Measurements from ENCODE around the gene FBXO31. TPM values are rescaled to one million over a fixed set of nuclear protein-coding genes. Genes with fewer than 3 reads are reported as not detected.

FBXO31 gene
- total RNA-seq, 4 donors from 2014 or later, result 89.4 to 241 (median 147) TPM

GRCh38 chr16:87407511-87408112 lies 24.0 kb upstream of the FBXO31 start:
- WGBS, 2 donors, result 78 to 82% methylated on average over 26 of the region's 26 CpGs
- DNase-seq (ENCODE audit: low spot score in 2 of 2), result peak in 1 of 2 donors; percentile 44
- peak overlapping the region in 1 of 4 donors; percentile 69 for H3K27ac ChIP-seq
- H3K27me3 ChIP-seq, result no peaks in the 10 kb centered on the region
- no peak overlapping the region for H3K4me3 ChIP-seq
- H3K9me3 ChIP-seq, result no peaks in the 10 kb centered on the region
- TF ChIP-seq EP300 (IDR thresholded peaks at IDR 0.05), result peak; percentile 71 to 84
- TF ChIP-seq POLR2A (IDR thresholded peaks at IDR 0.05), result no peak
- H3K36me3 ChIP-seq, result peaks cover 0 to 91% (median 25%) of the 10 kb centered on the region in 3 donors
- H3K4me1 ChIP-seq, result peaks cover 0 to 4% (median 0%) of the 10 kb centered on the region in 4 donors

- H3K9me3 ChIP-seq, result no peaks in the 10 kb centered on the region
- 82 to 86% methylated on average over 14 of the region's 14 CpGs for WGBS, 2 donors
- peaks cover 0 to 4% (median 0%) of the 10 kb centered on the region in 4 donors for H3K4me1 ChIP-seq
- peaks cover 2 to 91% (median 15%) of the 10 kb centered on the region in 3 donors for H3K36me3 ChIP-seq
- TF ChIP-seq POLR2A (IDR thresholded peaks at IDR 0.05), result no peak
- TF ChIP-seq EP300 (IDR thresholded peaks at IDR 0.05), result no peak
- TF ChIP-seq CTCF (IDR thresholded peaks at IDR 0.05), result no peak
- no peak for DNase-seq (ENCODE audit: low spot score in 2 of 2)
- H3K27ac ChIP-seq, result peak overlapping the region in 2 of 4 donors; percentile 28 to 59
- no peak overlapping the region for H3K4me3 ChIP-seq
- no peaks in the 10 kb centered on the region for H3K27me3 ChIP-seq
Observed at GRCh38 chr16:87406495-87407088, 23.0 kb upstream of the FBXO31 start.

- TF ChIP-seq EP300 (IDR thresholded peaks at IDR 0.05), result no peak
- TF ChIP-seq CTCF (IDR thresholded peaks at IDR 0.05), result no peak
- no peak for TF ChIP-seq POLR2A (IDR thresholded peaks at IDR 0.05)
- Histone ChIP-seq H3K36me3 (peaks cover 2 to 90% (median 4%) of the 10 kb centered on the region in 3 donors), H3K4me3 (no peak overlapping the region), H3K27ac (no peak overlapping the region), H3K4me1 (peaks cover 0 to 4% (median 0%) of the 10 kb centered on the region in 4 donors), H3K9me3 (no peaks in the 10 kb centered on the region), H3K27me3 (no peaks in the 10 kb centered on the region)
- 89 to 93% methylated on average over 18 of the region's 19 CpGs for WGBS, 2 donors
- no peak for DNase-seq (ENCODE audit: low spot score in 2 of 2)
Observed at GRCh38 chr16:87404764-87405625, 21.4 kb upstream of the FBXO31 start.

GRCh38 chr16:87395181-87395842 lies 11.7 kb upstream of the FBXO31 start:
- no peak for DNase-seq (ENCODE audit: low spot score in 2 of 2)

More at GRCh38 chr16:87395181-87395842, 11.7 kb upstream of the FBXO31 start:
- Histone ChIP-seq H3K27ac (no peak overlapping the region), H3K9me3 (no peaks in the 10 kb centered on the region), H3K4me1 (peaks cover 6 to 45% (median 22%) of the 10 kb centered on the region in 4 donors), H3K4me3 (no peak overlapping the region), H3K27me3 (no peaks in the 10 kb centered on the region), H3K36me3 (peaks cover 0 to 19% (median 14%) of the 10 kb centered on the region in 3 donors)
- WGBS, 2 donors, result 60 to 62% methylated on average over 7 of the region's 7 CpGs
- TF ChIP-seq CTCF (IDR thresholded peaks at IDR 0.05), result no peak
- no peak for TF ChIP-seq EP300 (IDR thresholded peaks at IDR 0.05)
- TF ChIP-seq POLR2A (IDR thresholded peaks at IDR 0.05), result no peak
